Measurements from ENCODE around the gene ODAD2. TPM values are rescaled to one million over a fixed set of nuclear protein-coding genes. Genes with fewer than 3 reads are reported as not detected.

The ODAD2 gene
- total RNA-seq, 1 donor from 2014 or later, result 0.48 TPM

GRCh38 chr10:27884185-27884641, 114.7 kb downstream of the ODAD2 start:
- Mint-ChIP-seq H3K9me3 (ENCODE audit: unreplicated experiment) (no peaks in the 10 kb centered on the region), H3K36me3 (ENCODE audit: low read depth, unreplicated experiment) (no peaks in the 10 kb centered on the region), H3K4me3 (ENCODE audit: unreplicated experiment) (no peak overlapping the region), H3K27ac (ENCODE audit: unreplicated experiment) (no peak overlapping the region), H3K27me3 (ENCODE audit: low read depth, unreplicated experiment) (no peaks in the 10 kb centered on the region), H3K4me1 (ENCODE audit: low read depth, unreplicated experiment) (no peaks in the 10 kb centered on the region)
- no peaks in the 10 kb centered on the region for H3K36me3 ChIP-seq (ENCODE audit: insufficient read depth, low read length)
- H3K27me3 ChIP-seq (ENCODE audit: insufficient read depth, low read length), result no peaks in the 10 kb centered on the region
- no peaks in the 10 kb centered on the region for H3K4me1 ChIP-seq (ENCODE audit: insufficient read depth, low read length)
- no peaks in the 10 kb centered on the region for H4K20me1 ChIP-seq (ENCODE audit: insufficient read depth, low read length)
- DNase-seq (ENCODE audit: low read depth) (peak; percentile 8), FAIRE-seq (no peak)
- no peaks in the 10 kb centered on the region for H3K9me3 ChIP-seq (ENCODE audit: insufficient read depth, low read depth, low read length)
- no peak overlapping the region for H3K4me3 ChIP-seq (ENCODE audit: insufficient read depth, low read depth, low read length)
- no peak overlapping the region for H3K27ac ChIP-seq (ENCODE audit: low read depth, low read length)
- no peak overlapping the region for H3K9ac ChIP-seq (ENCODE audit: low read length)
- H2AFZ ChIP-seq (ENCODE audit: low read depth, low read length), result no peak overlapping the region
- no peak for TF ChIP-seq EZH2 (IDR thresholded peaks at IDR 0.05; ENCODE audit: insufficient read depth, low read length)
- TF ChIP-seq CTCF (IDR thresholded peaks at IDR 0.05; ENCODE audit: insufficient read depth, low read depth, low read length), result no peak
- H3K79me2 ChIP-seq (ENCODE audit: insufficient read depth, low read length), result no peaks in the 10 kb centered on the region
- H3K4me2 ChIP-seq (ENCODE audit: low read length), result no peak overlapping the region

- Mint-ChIP-seq H3K4me3 (ENCODE audit: unreplicated experiment) (no peak overlapping the region), H3K27ac (ENCODE audit: unreplicated experiment) (no peak overlapping the region), H3K9me3 (ENCODE audit: unreplicated experiment) (no peaks in the 10 kb centered on the region), H3K36me3 (ENCODE audit: low read depth, unreplicated experiment) (no peaks in the 10 kb centered on the region), H3K27me3 (ENCODE audit: low read depth, unreplicated experiment) (no peaks in the 10 kb centered on the region), H3K4me1 (ENCODE audit: low read depth, unreplicated experiment) (no peaks in the 10 kb centered on the region)
- Histone ChIP-seq H4K20me1 (ENCODE audit: insufficient read depth, low read length) (no peaks in the 10 kb centered on the region), H3K36me3 (ENCODE audit: insufficient read depth, low read length) (no peaks in the 10 kb centered on the region), H3K4me2 (ENCODE audit: low read length) (no peak overlapping the region), H3K9ac (ENCODE audit: low read length) (no peak overlapping the region), H3K4me1 (ENCODE audit: insufficient read depth, low read length) (no peaks in the 10 kb centered on the region), H3K4me3 (ENCODE audit: insufficient read depth, low read depth, low read length) (no peak overlapping the region), H3K27me3 (ENCODE audit: insufficient read depth, low read length) (no peaks in the 10 kb centered on the region), H3K9me3 (ENCODE audit: insufficient read depth, low read depth, low read length) (no peaks in the 10 kb centered on the region), H2AFZ (ENCODE audit: low read depth, low read length) (no peak overlapping the region), H3K79me2 (ENCODE audit: insufficient read depth, low read length) (no peaks in the 10 kb centered on the region), H3K27ac (ENCODE audit: low read depth, low read length) (no peak overlapping the region)
- FAIRE-seq (no peak), DNase-seq (ENCODE audit: low read depth) (no peak)
- TF ChIP-seq CTCF (IDR thresholded peaks at IDR 0.05; ENCODE audit: insufficient read depth, low read depth, low read length), result no peak
- no peak for TF ChIP-seq EZH2 (IDR thresholded peaks at IDR 0.05; ENCODE audit: insufficient read depth, low read length)
These were observed 120.6 kb downstream of the ODAD2 start for GRCh38 chr10:27878281-27878680.

GRCh38 chr10:27865221-27865635, 133.7 kb downstream of the ODAD2 start:
- no peaks in the 10 kb centered on the region for H3K27me3 ChIP-seq (ENCODE audit: insufficient read depth, low read length)
- no peaks in the 10 kb centered on the region for H3K36me3 Mint-ChIP-seq (ENCODE audit: low read depth, unreplicated experiment)
- peak; percentile 2 for TF ChIP-seq CTCF (IDR thresholded peaks at IDR 0.05; ENCODE audit: insufficient read depth, low read depth, low read length)
- no peak for TF ChIP-seq EZH2 (IDR thresholded peaks at IDR 0.05; ENCODE audit: insufficient read depth, low read length)
- no peaks in the 10 kb centered on the region for H3K4me1 ChIP-seq (ENCODE audit: insufficient read depth, low read length)
- no peaks in the 10 kb centered on the region for H3K27me3 Mint-ChIP-seq (ENCODE audit: low read depth, unreplicated experiment)
- H3K27ac Mint-ChIP-seq (ENCODE audit: unreplicated experiment), result no peak overlapping the region
- H3K4me1 Mint-ChIP-seq (ENCODE audit: low read depth, unreplicated experiment), result peaks cover 9% of the 10 kb centered on the region
- no peak overlapping the region for H3K4me2 ChIP-seq (ENCODE audit: low read length)
- no peak overlapping the region for H3K27ac ChIP-seq (ENCODE audit: low read depth, low read length)
- H4K20me1 ChIP-seq (ENCODE audit: insufficient read depth, low read length), result no peaks in the 10 kb centered on the region
- H3K79me2 ChIP-seq (ENCODE audit: insufficient read depth, low read length), result no peaks in the 10 kb centered on the region
- H3K4me3 Mint-ChIP-seq (ENCODE audit: unreplicated experiment), result no peak overlapping the region
- H2AFZ ChIP-seq (ENCODE audit: low read depth, low read length), result no peak overlapping the region
- FAIRE-seq (no peak), DNase-seq (ENCODE audit: low read depth) (peak; percentile 39)
- no peaks in the 10 kb centered on the region for H3K9me3 ChIP-seq (ENCODE audit: insufficient read depth, low read depth, low read length)
- no peak overlapping the region for H3K9ac ChIP-seq (ENCODE audit: low read length)
- no peak overlapping the region for H3K4me3 ChIP-seq (ENCODE audit: insufficient read depth, low read depth, low read length)
- H3K36me3 ChIP-seq (ENCODE audit: insufficient read depth, low read length), result no peaks in the 10 kb centered on the region
- no peaks in the 10 kb centered on the region for H3K9me3 Mint-ChIP-seq (ENCODE audit: unreplicated experiment)

All from astrocyte (in vitro differentiated cells and primary cell).